HG03135 (cell line): ENCODE results near the gene ABHD10.

Source experiments
- ATAC-seq: cut with Tn5 transposase; IDR thresholded peaks from one replicate; pipeline ENCODE4 v1.9.1; 2021; ENCODE audit warnings: mild to moderate bottlenecking, moderate library complexity; ENCODE audit not compliant: unreplicated experiment

The ABHD10 gene

DNA sequence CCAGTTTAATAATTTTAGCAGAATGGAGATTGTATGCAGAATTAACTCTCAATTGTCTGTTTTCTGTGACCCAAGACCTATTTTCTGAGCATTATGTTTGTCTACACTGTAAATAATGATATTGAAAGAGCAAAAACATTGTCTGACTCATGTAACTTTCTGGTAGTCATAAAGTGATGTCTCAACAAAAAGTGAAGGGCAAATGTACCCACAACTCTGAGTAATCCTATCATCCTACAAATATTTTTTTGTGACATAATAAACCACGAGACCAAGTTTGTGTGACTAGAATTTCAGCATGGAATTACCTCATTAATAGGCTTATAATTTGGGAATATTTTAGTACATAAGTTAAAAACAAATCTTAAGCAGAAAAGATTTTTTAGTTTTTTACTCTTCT is 15.4 kb upstream of the ABHD10 start:
- ATAC-seq: no peak

- ATAC-seq: no peak
Observed at GRCh38 chr3:111965484-111965883, 13.3 kb upstream of the ABHD10 start.

DNA sequence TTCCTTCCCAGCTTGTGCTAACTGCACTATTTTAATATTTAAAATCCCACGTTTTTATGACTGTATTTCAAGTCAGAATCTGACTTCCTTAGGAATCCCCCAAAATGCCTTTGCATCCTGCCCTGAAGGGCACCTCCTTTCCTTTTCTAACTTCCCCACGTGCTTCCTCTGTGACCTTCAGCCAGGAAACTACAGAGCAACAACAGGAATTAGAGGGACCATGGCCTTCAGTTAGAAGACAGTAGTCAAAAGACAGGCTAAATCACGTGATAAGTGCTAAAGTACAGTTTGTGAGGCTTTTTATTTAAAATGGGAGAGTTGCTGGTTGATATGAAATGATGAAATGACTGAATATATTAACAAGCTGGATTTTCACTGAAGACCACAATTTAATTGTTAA is 11.8 kb upstream of the ABHD10 start:
- ATAC-seq: no peak

DNA sequence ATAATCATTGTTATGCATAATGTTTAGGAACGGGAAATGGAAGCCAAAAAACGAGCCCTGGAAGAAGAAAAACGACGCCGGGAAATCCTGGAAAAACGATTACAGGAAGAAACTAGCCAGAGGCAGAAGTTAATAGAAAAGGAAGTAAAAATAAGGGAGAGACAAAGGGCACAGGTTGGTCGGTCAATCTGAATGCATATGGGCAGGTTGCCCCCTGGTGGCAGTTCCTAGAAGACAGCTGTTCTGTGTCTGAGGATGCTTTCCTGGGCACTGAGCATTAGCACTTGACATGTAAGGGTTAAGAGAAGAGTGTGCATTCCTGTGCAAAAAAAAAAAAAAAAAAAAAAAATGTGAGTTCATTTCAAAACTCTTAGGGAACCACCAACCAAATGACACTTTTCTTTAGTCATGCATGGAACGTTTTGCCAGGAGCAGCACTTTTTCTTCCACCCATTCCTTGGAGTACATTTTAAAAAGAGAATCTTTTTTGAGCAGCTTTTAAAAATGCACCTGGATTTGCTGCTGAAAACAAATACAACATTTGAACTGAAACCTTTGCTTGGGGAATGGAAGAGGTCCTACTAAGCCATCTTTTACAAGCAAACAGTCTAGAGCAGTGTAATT is 11.1 kb upstream of the ABHD10 start:
- ATAC-seq: peak; percentile 93

GRCh38 chr3:111968319-111969054 is 10.3 kb upstream of the ABHD10 start:
- no peak for ATAC-seq

DNA sequence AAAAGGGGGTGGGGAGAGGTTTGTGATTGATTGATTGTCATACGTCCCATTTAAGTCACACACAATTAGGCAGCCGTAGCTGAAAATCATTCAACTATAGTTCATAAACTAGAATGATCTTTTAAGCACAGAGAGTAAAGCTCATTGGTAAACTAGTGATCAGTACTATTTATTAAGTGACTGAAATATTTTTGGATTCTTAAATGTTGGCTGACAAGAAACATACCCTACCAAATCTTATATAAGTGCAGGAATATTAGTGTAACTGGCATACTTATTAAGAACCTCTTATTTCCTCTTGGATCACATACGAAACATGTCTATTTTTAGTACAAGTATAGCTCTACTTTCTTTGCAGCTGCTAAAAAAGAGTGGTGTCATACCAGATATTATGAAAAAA is 8.4 kb upstream of the ABHD10 start:
- no peak for ATAC-seq

- no peak for ATAC-seq
Observed at GRCh38 chr3:111971533-111972130, 7.2 kb upstream of the ABHD10 start.

GRCh38 chr3:111972891-111973290 is 5.9 kb upstream of the ABHD10 start:
- no peak for ATAC-seq

GRCh38 chr3:111975131-111975530 is 3.7 kb upstream of the ABHD10 start:
- no peak for ATAC-seq

DNA sequence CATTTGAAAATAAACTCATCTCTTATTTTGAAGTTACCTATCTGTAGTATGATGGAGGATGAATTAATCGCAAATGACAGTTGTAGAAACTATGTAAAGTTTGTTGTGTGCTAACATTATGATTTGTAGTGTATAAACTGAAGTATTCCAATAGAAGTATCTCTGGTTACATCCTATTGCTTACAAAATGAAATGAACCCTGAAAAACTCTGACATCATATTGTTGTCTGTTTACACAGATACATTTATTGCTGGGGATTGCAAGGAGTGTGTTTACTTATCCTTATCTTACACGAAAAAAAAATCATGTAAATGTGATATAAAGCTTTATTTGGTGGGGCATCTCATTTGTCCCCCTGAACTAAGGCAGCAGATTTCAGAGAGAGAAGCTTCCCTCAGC is 2.6 kb upstream of the ABHD10 start:
- ATAC-seq: no peak

GRCh38 chr3:111979434-111980038 is 710 bp downstream of the ABHD10 start:
- ATAC-seq: peak; percentile 47

GRCh38 chr3:111980716-111981456 is 2.1 kb downstream of the ABHD10 start:
- no peak for ATAC-seq

DNA sequence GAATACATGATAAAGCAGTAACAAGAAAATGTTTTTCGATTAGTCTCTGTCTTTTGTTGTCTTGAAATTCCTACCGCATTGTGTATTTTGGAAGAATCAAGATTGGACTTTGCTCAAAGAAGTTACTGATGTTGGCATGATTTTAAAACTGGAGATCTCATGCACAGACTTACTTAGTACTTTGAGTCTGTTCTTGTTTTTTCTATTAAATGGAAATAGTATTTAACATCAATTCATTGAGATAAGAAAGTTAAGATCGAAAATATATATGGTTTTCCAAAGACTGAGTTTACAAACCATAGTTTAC is 2.6 kb downstream of the ABHD10 start:
- ATAC-seq: no peak

DNA sequence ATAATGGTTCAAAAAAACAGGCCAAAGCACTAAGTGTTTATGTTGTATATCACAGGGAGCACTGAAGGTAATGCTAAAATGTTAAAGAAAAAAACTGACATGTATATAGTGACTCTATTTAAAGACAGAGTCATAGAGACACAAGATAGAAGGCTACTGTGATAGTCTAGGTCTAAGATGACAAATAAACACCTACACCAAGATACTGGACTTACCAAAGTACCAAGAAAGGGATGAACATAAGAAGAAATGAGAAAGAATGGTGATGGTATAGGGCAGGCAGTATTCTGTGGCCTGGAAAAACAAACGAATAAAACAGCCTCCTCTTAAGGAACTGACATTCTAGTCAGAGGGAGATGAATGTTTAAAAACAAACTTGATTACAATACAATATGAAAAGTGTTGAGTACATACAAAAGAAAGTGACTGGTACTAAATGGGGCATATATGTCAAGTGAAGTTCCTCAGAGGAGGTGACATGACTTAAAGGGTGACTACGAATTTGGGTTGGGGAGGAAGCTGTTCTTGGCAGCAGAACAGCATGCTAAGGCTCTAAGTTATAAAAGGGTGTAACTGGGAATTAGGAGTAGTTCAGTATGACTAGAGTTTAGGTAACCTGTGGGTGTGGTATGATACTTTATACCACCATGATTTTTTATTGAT is 5.9 kb downstream of the ABHD10 start:
- no peak for ATAC-seq

DNA sequence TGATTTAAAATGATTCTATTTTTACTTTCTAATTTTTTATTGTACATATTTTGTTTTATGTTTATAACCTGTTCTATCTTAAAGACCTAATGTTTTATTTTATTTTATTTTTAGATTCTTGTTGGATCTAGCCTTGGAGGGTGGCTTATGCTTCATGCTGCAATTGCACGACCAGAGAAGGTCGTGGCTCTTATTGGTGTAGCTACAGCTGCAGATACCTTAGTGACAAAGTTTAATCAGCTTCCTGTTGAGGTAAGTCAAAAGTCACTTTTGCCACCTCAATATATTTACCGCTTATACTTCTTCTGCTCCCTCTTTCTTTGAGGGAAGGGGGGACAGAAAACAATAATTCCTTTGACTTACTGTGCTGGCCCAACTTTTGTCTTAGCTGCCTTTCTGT is 8.0 kb downstream of the ABHD10 start:
- ATAC-seq: no peak

DNA sequence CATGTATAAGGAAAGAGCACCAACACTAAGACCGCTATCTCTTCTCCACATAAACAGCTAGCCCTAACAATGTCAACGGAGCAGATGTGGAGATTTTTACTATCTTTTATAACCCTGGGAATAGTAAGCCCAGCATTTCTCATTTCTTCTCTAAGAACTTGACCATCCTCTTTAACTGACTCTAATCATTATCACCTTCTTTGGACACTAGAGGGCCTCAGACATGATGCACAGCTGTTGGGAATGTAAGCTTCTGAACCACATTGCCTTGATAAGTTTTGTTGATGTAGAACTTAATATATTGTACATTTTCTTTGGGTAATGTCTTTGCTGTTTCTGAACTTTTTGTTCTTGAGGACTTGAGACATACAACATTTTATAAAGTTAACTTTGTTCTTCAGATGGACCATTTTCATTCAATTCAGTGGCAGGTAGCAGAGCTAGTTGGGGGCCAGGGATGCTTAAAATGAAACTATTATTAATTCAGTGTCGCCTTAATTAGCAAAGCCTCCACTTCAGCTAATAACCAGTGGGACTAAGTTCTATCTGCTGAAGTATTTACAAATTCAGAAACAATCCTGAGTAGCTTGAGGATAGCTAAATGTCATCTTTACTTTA is 10.3 kb downstream of the ABHD10 start:
- no peak for ATAC-seq

GRCh38 chr3:111993038-111993437 is 14.2 kb downstream of the ABHD10 start:
- ATAC-seq: no peak

DNA sequence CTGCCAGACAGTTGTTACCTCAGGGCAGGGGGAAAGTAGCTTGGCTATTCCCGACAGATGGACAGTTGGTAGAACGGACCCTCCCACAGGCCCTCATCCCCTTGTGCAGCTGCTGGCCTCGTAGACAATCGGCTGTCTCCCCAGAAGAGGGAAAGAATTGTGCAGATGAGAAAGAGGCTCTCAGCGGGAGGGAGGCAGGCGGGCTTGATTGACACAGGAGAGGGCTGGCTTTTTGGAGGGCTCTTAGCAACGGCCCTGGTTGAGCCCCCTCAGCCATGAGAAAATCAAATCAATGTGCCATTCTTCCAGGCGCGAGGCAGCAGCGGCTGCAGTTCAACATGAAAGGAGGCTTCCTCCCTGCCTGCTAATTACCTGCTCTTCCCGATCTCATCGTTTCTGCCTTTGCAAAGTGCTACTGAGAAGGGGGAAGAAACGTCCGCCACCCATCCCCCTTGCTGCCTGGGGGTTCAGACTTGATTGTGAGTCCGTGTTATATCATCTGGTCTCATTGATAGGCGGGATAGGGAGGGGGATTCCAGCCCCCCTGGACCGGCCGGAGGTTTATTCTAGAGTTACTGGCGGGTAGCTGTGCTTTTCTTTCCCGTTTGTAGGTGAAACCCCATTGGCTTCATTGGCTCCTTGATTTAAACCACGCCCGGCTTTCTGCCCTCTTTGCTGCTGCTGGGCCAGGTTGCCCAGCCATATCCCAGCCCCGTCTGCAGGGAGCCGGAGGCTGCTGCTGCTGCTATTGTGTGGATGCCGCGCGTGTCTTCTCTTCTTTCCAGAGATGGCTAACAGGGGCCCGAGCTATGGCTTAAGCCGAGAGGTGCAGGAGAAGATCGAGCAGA is 20.0 kb downstream of the ABHD10 start, which contains the start of gene TAGLN3:
Gene TAGLN3 (plus strand): TSS at position 287 of the 848 bp plus-strand sequence. CDS start 501 bp downstream, at position 788.
- no peak for ATAC-seq
